Erythroblast (primary cell): ENCODE measurements around the gene POLR3GL.

ENCODE experiments used
- GATA1 ChIP-seq: IDR thresholded peaks from 2 replicates; pipeline ENCODE4 v1.6.1; 2011; ENCODE audit warnings: low read depth, mild to moderate bottlenecking, control low read depth, low read length, moderate library complexity
- POLR2A ChIP-seq: IDR thresholded peaks from 2 replicates; pipeline ENCODE4 v1.6.1; 2011; ENCODE audit warnings: mild to moderate bottlenecking, low read length

DNA sequence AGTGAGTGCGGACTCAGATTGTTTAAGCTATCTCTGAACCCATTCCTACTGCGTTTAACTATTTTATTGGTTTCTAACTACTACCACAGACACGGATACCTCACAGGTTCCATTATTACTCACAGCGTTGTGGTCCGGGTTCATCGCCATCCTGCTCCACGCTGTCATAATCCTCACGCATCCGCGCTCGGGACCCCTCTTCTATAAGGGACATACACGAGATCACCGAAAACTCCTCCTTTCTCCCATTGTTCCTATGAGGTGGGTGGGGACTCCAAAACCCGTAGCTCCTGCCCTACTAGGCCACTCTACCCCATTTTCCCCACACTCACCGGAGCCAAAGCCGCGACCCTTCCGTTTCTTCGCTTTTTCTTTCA is 37.8 kb upstream of the POLR3GL start:
- TF ChIP-seq POLR2A (no peak), GATA1 (no peak)
